PC-3 (cell line): ENCODE measurements around the gene B4GALNT3. TPM values are rescaled to one million over a fixed set of nuclear protein-coding genes. Genes with fewer than 3 reads are reported as not detected.
A peak's percentile ranks its signal among the peaks of the same experiment; 100 is the strongest.

ENCODE experiments used
- ATAC-seq: fragments of 200-7000 bp; cut with Tn5 transposase; 2 replicates; pipeline ENCODE4 v1.9.1; 2020; ENCODE audit warnings: mild to moderate bottlenecking, moderate library complexity
- BruUV-seq: library from RNA; stranded (reverse); fragments of 400-500 nt; replicated peaks from 2 replicates; lab custom pipeline; 2021; lab: Mats Ljungman, UMichigan
- CTCF ChIA-PET: fragments of 300-600 bp; sonication (Branson Sonifier 250); formaldehyde crosslinking; loops from one replicate; lab custom pipeline; 2022; ENCODE audit warnings: antibody characterized with exemption; lab: Charles Lee
- POLR2A ChIA-PET: fragments of 300-600 bp; sonication (Branson Sonifier 250); formaldehyde crosslinking; loops from one replicate; lab custom pipeline; 2022; ENCODE audit warnings: antibody characterized with exemption; ENCODE audit not compliant: unreplicated experiment; lab: Charles Lee
- DNase-seq: peaks from one replicate; pipeline ENCODE4 v3.0.0-alpha.2; 2015
- H2AFZ ChIP-seq: fragments of 300-600 bp; sonication (generic); 2 replicates; pipeline ENCODE4 v1.6.0; 2016; ENCODE audit warnings: antibody characterized with exemption, low read length
- H3F3A ChIP-seq: fragments of 300-600 bp; sonication (generic); one replicate; pipeline ENCODE4 v1.6.0; 2017; ENCODE audit warnings: antibody characterized with exemption, low read length, control low read depth, mild to moderate bottlenecking; ENCODE audit not compliant: unreplicated experiment
- H3K27ac ChIP-seq: fragments of 300-600 bp; sonication (generic); 2 replicates; pipeline ENCODE4 v1.5.1; 2016; ENCODE audit warnings: mild to moderate bottlenecking, low read length
- H3K27me3 ChIP-seq: fragments of 300-600 bp; sonication (generic); 2 replicates; pipeline ENCODE4 v1.6.1; 2016; ENCODE audit warnings: low read length, mixed read lengths
- H3K36me3 ChIP-seq: fragments of 300-600 bp; sonication (generic); 2 replicates; pipeline ENCODE4 v1.6.1; 2016; ENCODE audit warnings: low read depth, mixed run types, low read length, mixed read lengths
- H3K4me1 ChIP-seq: fragments of 300-600 bp; sonication (generic); 2 replicates; pipeline ENCODE4 v1.5.1; 2016; ENCODE audit warnings: low read length; ENCODE audit not compliant: insufficient read depth
- H3K4me2 ChIP-seq: fragments of 300-600 bp; sonication (generic); 2 replicates; pipeline ENCODE4 v1.6.0; 2016; ENCODE audit warnings: low read length
- H3K4me3 ChIP-seq: fragments of 300-600 bp; sonication (generic); 2 replicates; pipeline ENCODE4 v1.5.1; 2016; ENCODE audit warnings: mild to moderate bottlenecking, low read length, mixed read lengths
- H3K79me2 ChIP-seq: fragments of 300-600 bp; sonication (generic); 2 replicates; pipeline ENCODE4 v1.6.1; 2017; ENCODE audit warnings: low read length, mixed read lengths
- H3K9ac ChIP-seq: fragments of 300-600 bp; sonication (generic); 2 replicates; pipeline ENCODE4 v1.6.0; 2016; ENCODE audit warnings: mild to moderate bottlenecking, low read length
- H3K9me2 ChIP-seq: fragments of 300-600 bp; sonication (generic); replicated peaks from 2 replicates; pipeline ENCODE4 v1.6.1; 2016; ENCODE audit warnings: mixed run types, low read length, mixed read lengths
- H3K9me3 ChIP-seq: fragments of 300-600 bp; sonication (generic); 2 replicates; pipeline ENCODE4 v1.6.1; 2016; ENCODE audit warnings: low read length, mixed read lengths
- H4K20me1 ChIP-seq: fragments of 300-600 bp; sonication (generic); 2 replicates; pipeline ENCODE4 v1.6.1; 2016; ENCODE audit warnings: low read length, mixed read lengths
- CTCF ChIP-seq: fragments of 300-600 bp; sonication (generic); conservative IDR thresholded peaks from 2 replicates; pipeline ENCODE4 v1.5.1; 2017; ENCODE audit warnings: antibody characterized with exemption, low read depth, mild to moderate bottlenecking, low read length
- EZH2 ChIP-seq: fragments of 300-600 bp; sonication (generic); IDR thresholded peaks from one replicate; pipeline ENCODE4 v1.6.1; 2017; ENCODE audit warnings: antibody characterized with exemption, mild to moderate bottlenecking, low read length; ENCODE audit not compliant: unreplicated experiment
- EZH2phosphoT487 ChIP-seq: fragments of 300-600 bp; sonication (generic); IDR thresholded peaks from 2 replicates; pipeline ENCODE4 v1.6.1; 2018; ENCODE audit warnings: mild to moderate bottlenecking, antibody characterized with exemption, low read length, borderline replicate concordance
- intact Hi-C: fragments of 100-400 bp; cut with micrococcal nuclease; formaldehyde crosslinking; loops from 2 replicates; pipeline ENCODE4 v1.9.0; 2023
- total RNA-seq: library from RNA; depleted of rRNA; stranded (reverse); fragments of >200 nt; gene quantifications from 2 replicates; pipeline ENCODE4 v1.2.3, GENCODE V29; 2014

B4GALNT3 gene
- total RNA-seq, 1 experiment from 2014 or later, result 3.7 TPM

- Histone ChIP-seq H3K79me2 (no peaks in the 10 kb centered on the region), H3K4me1 (peaks cover 39% of the 10 kb centered on the region), H3F3A (peaks cover 5% of the 10 kb centered on the region), H3K27me3 (no peaks in the 10 kb centered on the region), H3K27ac (peak overlapping the region; percentile 92), H4K20me1 (no peaks in the 10 kb centered on the region), H2AFZ (no peak overlapping the region), H3K9me3 (no peaks in the 10 kb centered on the region), H3K36me3 (no peaks in the 10 kb centered on the region), H3K4me2 (no peak overlapping the region), H3K4me3 (no peak overlapping the region), H3K9me2 (no peaks in the 10 kb centered on the region), H3K9ac (no peak overlapping the region)
- no peak for DNase-seq
- BruUV-seq, result no TSS peak
- POLR2A ChIA-PET, result no interaction called here
- no peak for ATAC-seq
- TF ChIP-seq EZH2 (no peak), EZH2phosphoT487 (no peak), CTCF (no peak)
- intact Hi-C loops, result loop anchor here (5.0 kb wide), 1 partner anchor 34 kb away; no protein-coding TSS in a partner anchor
- CTCF ChIA-PET, result no interaction called here
These were observed 48.4 kb downstream of the B4GALNT3 start for GRCh38 chr12:508145-508544.

GRCh38 chr12:508795-509194 is 49.1 kb downstream of the B4GALNT3 start:
- no peaks in the 10 kb centered on the region for H3K79me2 ChIP-seq
- peak; percentile 62 for ATAC-seq
- peak overlapping the region; percentile 75 for H3K4me2 ChIP-seq
- H2AFZ ChIP-seq, result no peak overlapping the region
- peaks cover 5% of the 10 kb centered on the region for H3F3A ChIP-seq
- H3K27ac ChIP-seq, result peak overlapping the region; percentile 92
- peaks cover 33% of the 10 kb centered on the region for H3K4me1 ChIP-seq
- H3K27me3 ChIP-seq, result no peaks in the 10 kb centered on the region
- intact Hi-C loops, result loop anchor here (5.0 kb wide), 1 partner anchor 34 kb away; no protein-coding TSS in a partner anchor
- H3K9me3 ChIP-seq, result no peaks in the 10 kb centered on the region
- H3K4me3 ChIP-seq, result peak overlapping the region; percentile 25; the same call in 1 of the 2 replicates
- H3K36me3 ChIP-seq, result no peaks in the 10 kb centered on the region
- H3K9me2 ChIP-seq, result no peaks in the 10 kb centered on the region
- TF ChIP-seq CTCF (no peak), EZH2 (no peak), EZH2phosphoT487 (no peak)
- peak; percentile 81 for DNase-seq
- no peaks in the 10 kb centered on the region for H4K20me1 ChIP-seq
- CTCF ChIA-PET, result no interaction called here
- POLR2A ChIA-PET, result no interaction called here
- H3K9ac ChIP-seq, result peak overlapping the region; percentile 64
- BruUV-seq, result no TSS peak

- H3K27me3 ChIP-seq, result no peaks in the 10 kb centered on the region
- no peaks in the 10 kb centered on the region for H3K79me2 ChIP-seq
- H3K27ac ChIP-seq, result peak overlapping the region; percentile 92
- POLR2A ChIA-PET, result no interaction called here
- H3K9ac ChIP-seq, result peak overlapping the region; percentile 64
- ATAC-seq, result peak; percentile 79
- H3K9me3 ChIP-seq, result no peaks in the 10 kb centered on the region
- DNase-seq, result peak; percentile 81
- no peak for TF ChIP-seq EZH2
- no peak for TF ChIP-seq CTCF
- no peak for TF ChIP-seq EZH2phosphoT487
- peak overlapping the region; percentile 25; the same call in 1 of the 2 replicates for H3K4me3 ChIP-seq
- H3K4me1 ChIP-seq, result peaks cover 29% of the 10 kb centered on the region
- H3F3A ChIP-seq, result peaks cover 5% of the 10 kb centered on the region
- H3K36me3 ChIP-seq, result no peaks in the 10 kb centered on the region
- no peaks in the 10 kb centered on the region for H4K20me1 ChIP-seq
- H2AFZ ChIP-seq, result peak overlapping the region; percentile 28; the same call in 1 of the 2 replicates
- BruUV-seq, result no TSS peak
- intact Hi-C loops, result loop anchor here (5.0 kb wide), 1 partner anchor 33 kb away; no protein-coding TSS in a partner anchor
- H3K4me2 ChIP-seq, result peak overlapping the region; percentile 75
- CTCF ChIA-PET, result no interaction called here
- no peaks in the 10 kb centered on the region for H3K9me2 ChIP-seq
These were observed 49.8 kb downstream of the B4GALNT3 start for GRCh38 chr12:509500-509899.
